Calu3 (cell line): ENCODE data around the gene OSBPL5. TPM values are rescaled to one million over a fixed set of nuclear protein-coding genes. Genes with fewer than 3 reads are reported as not detected.

ENCODE experiments used
- BruUV-seq: library from RNA; stranded (reverse); fragments of 400-500 nt; replicated peaks from 2 replicates; lab custom pipeline; 2021; lab: Mats Ljungman, UMichigan
- CTCF ChIA-PET: fragments of 300-600 bp; sonication (Branson Sonifier 250); formaldehyde crosslinking; loops from one replicate; lab custom pipeline; 2022; ENCODE audit warnings: antibody characterized with exemption; lab: Charles Lee
- DNase-seq: peaks from one replicate; pipeline ENCODE4 v3.0.0; 2022
- H3K27ac Mint-ChIP-seq: one replicate; pipeline ENCODE4 v1.8.0; 2022; ENCODE audit warnings: mixed read lengths; ENCODE audit not compliant: unreplicated experiment
- H3K27me3 Mint-ChIP-seq: one replicate; pipeline ENCODE4 v1.8.0; 2022; ENCODE audit warnings: mixed read lengths; ENCODE audit not compliant: unreplicated experiment
- H3K36me3 Mint-ChIP-seq: one replicate; pipeline ENCODE4 v1.8.0; 2022; ENCODE audit warnings: mild to moderate bottlenecking, moderate library complexity, mixed read lengths; ENCODE audit not compliant: insufficient read depth, unreplicated experiment
- H3K4me1 Mint-ChIP-seq: one replicate; pipeline ENCODE4 v1.8.0; 2022; ENCODE audit warnings: mild to moderate bottlenecking, low read depth, mixed read lengths; ENCODE audit not compliant: unreplicated experiment
- H3K4me3 Mint-ChIP-seq: one replicate; pipeline ENCODE4 v1.8.0; 2022; ENCODE audit warnings: mild to moderate bottlenecking, low read depth, moderate library complexity, mixed read lengths; ENCODE audit not compliant: unreplicated experiment
- H3K9me3 Mint-ChIP-seq: one replicate; pipeline ENCODE4 v1.8.0; 2022; ENCODE audit warnings: low read depth, mixed read lengths; ENCODE audit not compliant: unreplicated experiment
- intact Hi-C: fragments of 100-400 bp; cut with micrococcal nuclease; formaldehyde crosslinking; loops from one replicate; pipeline ENCODE4 v1.10.0; 2022; ENCODE audit not compliant: unreplicated experiment
- total RNA-seq: library from RNA; stranded (reverse); gene quantifications from 2 replicates; pipeline ENCODE4 v1.2.3, GENCODE V29; 2022
- TF ChIP-seq, protein P1 (sequence below): fragments of 200-600 bp; IDR thresholded peaks from one replicate; pipeline ENCODE4 v1.8.0; 2022; ENCODE audit warnings: antibody characterized with exemption; ENCODE audit not compliant: unreplicated experiment

Gene OSBPL5
- total RNA-seq, 1 experiment from 2014 or later = 7.1 TPM

DNA sequence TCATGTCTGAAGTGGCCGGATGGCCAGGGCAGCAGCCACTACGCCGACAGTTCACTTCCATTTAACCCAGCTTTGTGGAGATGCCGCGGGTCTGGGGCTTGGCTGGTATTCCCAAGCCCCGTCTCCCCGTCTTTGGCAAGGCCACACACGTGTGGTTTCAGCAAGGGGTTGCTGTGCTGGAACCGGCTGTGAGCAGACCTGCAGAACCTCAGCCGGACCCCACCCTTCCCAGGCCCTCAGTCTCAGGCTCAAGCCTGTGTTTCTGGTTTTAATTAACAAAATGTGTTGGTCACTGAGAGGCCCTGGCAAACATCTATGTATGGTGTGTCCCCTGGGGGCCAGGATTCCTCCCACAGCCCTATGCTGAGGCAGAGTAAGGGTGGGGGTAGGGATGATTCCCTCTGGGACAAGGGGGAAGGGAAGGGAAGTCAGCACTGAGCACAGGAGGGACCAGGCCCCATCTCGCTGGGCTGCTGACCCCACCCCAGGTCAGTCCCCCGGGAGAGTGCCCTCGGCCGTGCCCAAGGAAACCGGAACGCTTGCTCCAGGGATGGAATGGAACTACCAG, 9.3 kb downstream of the OSBPL5 start:
- DNase-seq = no peak
- TF ChIP-seq, protein P1, sequence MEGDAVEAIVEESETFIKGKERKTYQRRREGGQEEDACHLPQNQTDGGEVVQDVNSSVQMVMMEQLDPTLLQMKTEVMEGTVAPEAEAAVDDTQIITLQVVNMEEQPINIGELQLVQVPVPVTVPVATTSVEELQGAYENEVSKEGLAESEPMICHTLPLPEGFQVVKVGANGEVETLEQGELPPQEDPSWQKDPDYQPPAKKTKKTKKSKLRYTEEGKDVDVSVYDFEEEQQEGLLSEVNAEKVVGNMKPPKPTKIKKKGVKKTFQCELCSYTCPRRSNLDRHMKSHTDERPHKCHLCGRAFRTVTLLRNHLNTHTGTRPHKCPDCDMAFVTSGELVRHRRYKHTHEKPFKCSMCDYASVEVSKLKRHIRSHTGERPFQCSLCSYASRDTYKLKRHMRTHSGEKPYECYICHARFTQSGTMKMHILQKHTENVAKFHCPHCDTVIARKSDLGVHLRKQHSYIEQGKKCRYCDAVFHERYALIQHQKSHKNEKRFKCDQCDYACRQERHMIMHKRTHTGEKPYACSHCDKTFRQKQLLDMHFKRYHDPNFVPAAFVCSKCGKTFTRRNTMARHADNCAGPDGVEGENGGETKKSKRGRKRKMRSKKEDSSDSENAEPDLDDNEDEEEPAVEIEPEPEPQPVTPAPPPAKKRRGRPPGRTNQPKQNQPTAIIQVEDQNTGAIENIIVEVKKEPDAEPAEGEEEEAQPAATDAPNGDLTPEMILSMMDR = no peak
- H3K9me3 Mint-ChIP-seq = no peaks in the 10 kb centered on the region
- H3K4me1 Mint-ChIP-seq = peaks cover 8% of the 10 kb centered on the region
- H3K27me3 Mint-ChIP-seq = peaks cover 27% of the 10 kb centered on the region
- no peaks in the 10 kb centered on the region for H3K36me3 Mint-ChIP-seq
- H3K4me3 Mint-ChIP-seq = no peak overlapping the region
- no peak overlapping the region for H3K27ac Mint-ChIP-seq
- CTCF ChIA-PET = interaction anchor here (0.7 kb wide), 1 partner anchor 45 kb away, joined by 4 read pairs; no protein-coding TSS in a partner anchor
- BruUV-seq = no TSS peak
- intact Hi-C loops = no loop called here

DNA sequence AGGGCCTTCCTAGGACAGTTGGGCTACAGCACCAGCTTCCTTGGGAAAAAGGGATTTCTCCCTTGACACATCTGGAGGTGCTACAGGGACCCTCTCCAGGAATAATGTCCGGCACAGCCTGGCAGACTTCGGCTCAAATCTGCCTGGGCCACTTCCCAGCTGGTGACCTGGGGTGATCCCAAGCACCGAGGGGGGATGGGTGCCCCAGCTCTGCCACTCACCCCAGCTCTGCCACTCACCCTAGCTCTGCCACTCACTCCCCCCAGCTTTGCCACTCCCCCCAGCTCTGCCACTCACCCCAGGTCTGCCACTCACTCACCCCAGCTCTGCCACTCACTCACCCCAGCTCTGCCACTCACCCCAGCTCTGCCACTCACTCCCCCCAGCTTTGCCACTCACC, 9.9 kb downstream of the OSBPL5 start:
- intact Hi-C loops = no loop called here
- BruUV-seq = no TSS peak
- no peak overlapping the region for H3K27ac Mint-ChIP-seq
- no peaks in the 10 kb centered on the region for H3K36me3 Mint-ChIP-seq
- TF ChIP-seq, protein P1 = no peak
- H3K9me3 Mint-ChIP-seq = no peaks in the 10 kb centered on the region
- DNase-seq = no peak
- no peak overlapping the region for H3K4me3 Mint-ChIP-seq
- CTCF ChIA-PET = interaction anchor here (0.7 kb wide), 1 partner anchor 46 kb away, joined by 4 read pairs; no protein-coding TSS in a partner anchor
- peaks cover 21% of the 10 kb centered on the region for H3K27me3 Mint-ChIP-seq
- peaks cover 8% of the 10 kb centered on the region for H3K4me1 Mint-ChIP-seq

DNA sequence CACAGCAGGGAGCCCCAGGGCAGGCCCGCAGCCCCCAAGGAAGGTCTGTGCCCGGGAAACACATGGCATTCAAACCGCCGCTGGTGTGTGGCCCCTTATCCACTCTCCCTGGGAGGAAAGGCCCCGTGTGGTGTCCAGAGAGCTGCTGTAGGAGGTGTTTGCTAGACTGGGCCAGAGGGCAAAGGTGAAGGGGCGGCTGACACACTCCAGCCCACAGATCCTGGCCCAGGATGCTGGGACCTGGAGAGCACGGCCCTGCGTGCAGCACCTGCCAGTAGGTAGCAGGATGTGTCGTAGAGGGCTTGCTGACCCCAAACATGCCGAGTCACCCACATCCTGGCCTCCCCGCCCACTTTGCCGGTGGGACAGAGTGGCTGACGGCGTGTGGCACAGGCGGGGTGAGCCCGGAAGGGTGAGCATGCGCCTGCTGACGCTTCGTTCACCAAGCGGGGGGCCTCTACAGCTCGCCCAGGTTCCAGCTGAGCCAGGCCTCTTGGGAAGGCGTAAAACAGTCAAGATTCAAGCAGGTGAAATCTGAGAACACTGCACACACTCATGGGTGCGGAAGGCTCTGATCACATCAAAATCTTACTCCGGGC, 11.0 kb downstream of the OSBPL5 start:
- CTCF ChIA-PET = no interaction called here
- Mint-ChIP-seq H3K27ac (no peak overlapping the region), H3K4me3 (no peak overlapping the region), H3K9me3 (no peaks in the 10 kb centered on the region), H3K27me3 (peaks cover 21% of the 10 kb centered on the region), H3K36me3 (no peaks in the 10 kb centered on the region), H3K4me1 (peaks cover 8% of the 10 kb centered on the region)
- DNase-seq = no peak
- TF ChIP-seq, protein P1 = no peak
- intact Hi-C loops = no loop called here
- no TSS peak for BruUV-seq

DNA sequence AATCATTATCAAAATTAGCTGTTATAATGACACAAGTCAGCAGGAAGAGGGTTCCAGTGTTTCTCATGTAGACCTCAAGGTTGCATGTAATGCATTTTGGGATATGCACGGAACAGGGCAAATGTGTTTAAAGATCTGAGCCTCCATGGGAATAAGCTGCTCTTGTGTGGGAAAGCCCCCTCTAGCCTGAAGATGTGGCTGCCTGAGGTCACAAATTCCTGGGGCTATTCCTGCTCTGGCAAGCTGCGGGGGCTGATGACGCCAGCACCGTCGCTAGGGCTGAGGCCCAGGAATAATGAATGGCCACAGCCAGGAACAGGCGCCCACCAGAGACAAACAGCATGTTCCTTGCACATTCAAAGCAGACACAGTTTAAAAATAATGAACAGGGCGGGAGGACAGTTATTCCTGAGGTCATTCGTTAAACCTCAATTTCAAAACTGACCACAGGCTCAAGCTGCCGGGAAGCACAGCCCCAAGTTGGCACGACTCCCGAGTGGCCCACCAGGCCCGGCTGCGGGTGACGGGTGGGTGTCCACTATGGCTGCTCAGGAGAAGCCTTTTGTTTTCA, 11.7 kb downstream of the OSBPL5 start:
- TF ChIP-seq, protein P1 = no peak
- Mint-ChIP-seq H3K9me3 (no peaks in the 10 kb centered on the region), H3K4me1 (peaks cover 8% of the 10 kb centered on the region), H3K27me3 (peaks cover 15% of the 10 kb centered on the region), H3K36me3 (no peaks in the 10 kb centered on the region), H3K4me3 (no peak overlapping the region), H3K27ac (no peak overlapping the region)
- CTCF ChIA-PET = no interaction called here
- BruUV-seq = no TSS peak
- intact Hi-C loops = no loop called here
- no peak for DNase-seq
